Fibroblast of skin of scalp (primary cell): ENCODE measurements around the gene SCAMP4. TPM values are rescaled to one million over a fixed set of nuclear protein-coding genes. Genes with fewer than 3 reads are reported as not detected.
A peak's percentile ranks its signal among the peaks of the same experiment; 100 is the strongest.

Source experiments
- DNase-seq: peaks from one replicate; pipeline ENCODE4 v3.0.0-alpha.2; 2013
- polyA plus RNA-seq, 2 experiments: library from polyadenylated mRNA; unstranded; fragments of 120-200 nt; gene quantifications; one replicate each; pipeline ENCODE4 v1.2.1, GENCODE V29; 2013; ENCODE audit not compliant: insufficient read length in 2 of 2

The SCAMP4 gene
- polyA plus RNA-seq (2013, experiment 1 of 2; ENCODE audit: insufficient read length), result 50.6 TPM
- polyA plus RNA-seq (2013, experiment 2 of 2; ENCODE audit: insufficient read length), result 45.4 TPM

GRCh38 chr19:1905110-1905862 is at the start of gene SCAMP4, which contains the start of gene ADAT3:
SCAMP4 (plus strand) TSS chr19:1905399; CDS start chr19:1915020, 9,621 bp downstream.
ADAT3 (plus strand) TSS chr19:1905399; CDS start chr19:1912048, 6,649 bp downstream.
- DNase-seq, result peak; percentile 99

GRCh38 chr19:1855828-1856255 is 49.4 kb upstream of the SCAMP4 start:
- no peak for DNase-seq

- DNase-seq, result no peak
Measured at GRCh38 chr19:1856345-1856697, 48.9 kb upstream of the SCAMP4 start.

- DNase-seq, result peak; percentile 65
Measured at GRCh38 chr19:1856698-1857603, 48.2 kb upstream of the SCAMP4 start.

- no peak for DNase-seq
Measured at GRCh38 chr19:1857648-1858326, 47.4 kb upstream of the SCAMP4 start.

GRCh38 chr19:1858412-1859081 is 46.7 kb upstream of the SCAMP4 start:
- DNase-seq, result no peak

GRCh38 chr19:1859331-1859781 is 45.8 kb upstream of the SCAMP4 start:
- no peak for DNase-seq

GRCh38 chr19:1860042-1860775 is 45.0 kb upstream of the SCAMP4 start:
- DNase-seq, result peak; percentile 75

- no peak for DNase-seq
Measured at GRCh38 chr19:1860821-1861598, 44.2 kb upstream of the SCAMP4 start.

GRCh38 chr19:1861599-1862031 is 43.6 kb upstream of the SCAMP4 start:
- DNase-seq, result no peak

- no peak for DNase-seq
Measured at GRCh38 chr19:1862068-1862423, 43.2 kb upstream of the SCAMP4 start.

- peak; percentile 36 for DNase-seq
Measured at GRCh38 chr19:1862424-1863327, 42.5 kb upstream of the SCAMP4 start.

- no peak for DNase-seq
Measured at GRCh38 chr19:1863328-1863637, 41.9 kb upstream of the SCAMP4 start, which contains the start of gene KLF16. KLF16 (minus strand) TSS chr19:1863579; CDS start chr19:1863497, 82 bp downstream.

GRCh38 chr19:1863638-1864479 is 41.3 kb upstream of the SCAMP4 start:
- peak; percentile 97 for DNase-seq

- peak; percentile 64 for DNase-seq
Measured at GRCh38 chr19:1864480-1865171, 40.6 kb upstream of the SCAMP4 start.

- no peak for DNase-seq
Measured at GRCh38 chr19:1865172-1866010, 39.8 kb upstream of the SCAMP4 start.
